Glutamatergic neuron (in vitro differentiated cells): ENCODE measurements around the gene WIPF1. TPM values are rescaled to one million over a fixed set of nuclear protein-coding genes. Genes with fewer than 3 reads are reported as not detected.

Source experiments
- DNase-seq: peaks from one replicate; pipeline ENCODE4 v3.0.0; 2022
- H3K27ac Mint-ChIP-seq: one replicate; pipeline ENCODE4 v1.8.0; 2020; ENCODE audit warnings: mild to moderate bottlenecking, mixed read lengths, inconsistent platforms; ENCODE audit not compliant: unreplicated experiment
- H3K27me3 Mint-ChIP-seq: one replicate; pipeline ENCODE4 v1.8.0; 2020; ENCODE audit warnings: mild to moderate bottlenecking, moderate library complexity, mixed read lengths, inconsistent platforms; ENCODE audit not compliant: unreplicated experiment
- H3K36me3 Mint-ChIP-seq: one replicate; pipeline ENCODE4 v1.8.0; 2020; ENCODE audit warnings: mild to moderate bottlenecking, mixed read lengths, inconsistent platforms; ENCODE audit not compliant: unreplicated experiment
- H3K4me1 Mint-ChIP-seq: one replicate; pipeline ENCODE4 v1.8.0; 2020; ENCODE audit warnings: mild to moderate bottlenecking, low read depth, mixed read lengths, inconsistent platforms; ENCODE audit not compliant: unreplicated experiment
- H3K4me3 Mint-ChIP-seq: one replicate; pipeline ENCODE4 v1.8.0; 2020; ENCODE audit warnings: mild to moderate bottlenecking, mixed read lengths, inconsistent platforms; ENCODE audit not compliant: unreplicated experiment
- H3K9me3 Mint-ChIP-seq: one replicate; pipeline ENCODE4 v1.8.0; 2020; ENCODE audit warnings: mild to moderate bottlenecking, moderate library complexity, mixed read lengths, inconsistent platforms; ENCODE audit not compliant: unreplicated experiment
- total RNA-seq: library from RNA; stranded (reverse); fragmentation: NEBNext Ultra II Directional; extraction: Animal tissue kit (Norgen Biotek cat#: 25700); gene quantifications from one replicate; pipeline ENCODE4 v1.2.1, GENCODE V29; 2021; ENCODE audit not compliant: unreplicated experiment
- TF ChIP-seq, protein P1 (sequence below): fragments of 200-600 bp; sonication (generic); IDR thresholded peaks from one replicate; pipeline ENCODE4 v1.5.0; 2021; ENCODE audit not compliant: partially characterized antibody, unreplicated experiment

Gene WIPF1
- total RNA-seq, 1 donor from 2014 or later, result 15.5 TPM

DNA sequence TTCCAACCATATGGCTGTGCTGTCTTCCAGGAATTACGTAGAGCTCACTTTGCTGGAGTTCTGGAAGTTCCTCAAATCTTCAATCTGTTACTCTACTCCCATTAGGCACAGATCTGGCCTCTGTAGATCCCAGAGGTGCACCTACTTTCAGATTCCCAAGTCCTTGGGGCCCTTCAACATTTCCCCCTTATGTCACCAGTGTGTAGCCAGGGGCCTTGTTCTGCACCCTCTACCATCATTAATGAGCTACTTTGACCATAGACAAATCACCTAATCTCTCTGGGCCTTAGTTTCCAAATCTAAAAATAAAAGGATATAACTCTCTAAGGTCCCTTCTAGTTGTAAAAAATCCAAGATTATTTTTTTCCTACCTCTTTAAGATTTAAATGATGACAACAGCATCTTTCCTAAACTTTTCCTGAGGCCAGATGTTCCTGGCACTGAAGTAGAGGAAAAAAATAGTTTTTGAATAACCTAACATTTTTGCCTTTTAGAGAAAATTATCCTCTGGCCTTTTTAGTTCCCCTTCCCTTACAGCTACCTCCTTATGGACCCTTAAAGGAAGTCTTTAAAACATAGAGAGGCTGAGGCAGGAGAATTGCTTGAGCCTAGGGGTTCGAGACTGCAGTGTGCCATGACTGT, 31.0 kb upstream of the WIPF1 start:
- no peak overlapping the region for H3K4me3 Mint-ChIP-seq
- H3K4me1 Mint-ChIP-seq, result peaks cover 2% of the 10 kb centered on the region
- H3K27ac Mint-ChIP-seq, result no peak overlapping the region
- no peak for DNase-seq
- H3K9me3 Mint-ChIP-seq, result peaks cover 2% of the 10 kb centered on the region
- H3K36me3 Mint-ChIP-seq, result no peaks in the 10 kb centered on the region
- TF ChIP-seq, protein P1, sequence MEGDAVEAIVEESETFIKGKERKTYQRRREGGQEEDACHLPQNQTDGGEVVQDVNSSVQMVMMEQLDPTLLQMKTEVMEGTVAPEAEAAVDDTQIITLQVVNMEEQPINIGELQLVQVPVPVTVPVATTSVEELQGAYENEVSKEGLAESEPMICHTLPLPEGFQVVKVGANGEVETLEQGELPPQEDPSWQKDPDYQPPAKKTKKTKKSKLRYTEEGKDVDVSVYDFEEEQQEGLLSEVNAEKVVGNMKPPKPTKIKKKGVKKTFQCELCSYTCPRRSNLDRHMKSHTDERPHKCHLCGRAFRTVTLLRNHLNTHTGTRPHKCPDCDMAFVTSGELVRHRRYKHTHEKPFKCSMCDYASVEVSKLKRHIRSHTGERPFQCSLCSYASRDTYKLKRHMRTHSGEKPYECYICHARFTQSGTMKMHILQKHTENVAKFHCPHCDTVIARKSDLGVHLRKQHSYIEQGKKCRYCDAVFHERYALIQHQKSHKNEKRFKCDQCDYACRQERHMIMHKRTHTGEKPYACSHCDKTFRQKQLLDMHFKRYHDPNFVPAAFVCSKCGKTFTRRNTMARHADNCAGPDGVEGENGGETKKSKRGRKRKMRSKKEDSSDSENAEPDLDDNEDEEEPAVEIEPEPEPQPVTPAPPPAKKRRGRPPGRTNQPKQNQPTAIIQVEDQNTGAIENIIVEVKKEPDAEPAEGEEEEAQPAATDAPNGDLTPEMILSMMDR, result no peak
- H3K27me3 Mint-ChIP-seq, result no peaks in the 10 kb centered on the region

DNA sequence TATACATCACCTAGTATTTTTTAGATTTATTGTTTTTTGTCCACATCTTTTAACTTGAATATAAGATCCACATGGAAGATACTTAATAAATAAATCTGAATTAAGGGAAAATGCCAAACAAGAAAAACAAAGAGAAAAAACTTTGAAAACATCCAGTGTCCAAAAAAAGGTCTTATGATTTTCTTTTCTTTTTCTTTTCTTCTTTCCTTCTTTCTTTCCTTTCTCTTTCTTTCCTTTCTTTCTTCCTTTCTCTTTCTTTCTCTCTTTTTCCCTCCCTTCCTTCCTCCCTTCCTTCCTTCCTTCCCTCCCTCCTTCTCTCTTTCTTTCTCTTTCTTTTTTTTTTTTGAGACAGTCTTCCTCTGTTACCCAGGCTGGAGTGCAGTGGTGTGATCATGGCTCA, 29.6 kb upstream of the WIPF1 start:
- TF ChIP-seq, protein P1, result no peak
- peaks cover 2% of the 10 kb centered on the region for H3K4me1 Mint-ChIP-seq
- DNase-seq, result no peak
- H3K36me3 Mint-ChIP-seq, result no peaks in the 10 kb centered on the region
- H3K27me3 Mint-ChIP-seq, result peaks cover 2% of the 10 kb centered on the region
- H3K9me3 Mint-ChIP-seq, result peaks cover 2% of the 10 kb centered on the region
- no peak overlapping the region for H3K27ac Mint-ChIP-seq
- H3K4me3 Mint-ChIP-seq, result no peak overlapping the region

DNA sequence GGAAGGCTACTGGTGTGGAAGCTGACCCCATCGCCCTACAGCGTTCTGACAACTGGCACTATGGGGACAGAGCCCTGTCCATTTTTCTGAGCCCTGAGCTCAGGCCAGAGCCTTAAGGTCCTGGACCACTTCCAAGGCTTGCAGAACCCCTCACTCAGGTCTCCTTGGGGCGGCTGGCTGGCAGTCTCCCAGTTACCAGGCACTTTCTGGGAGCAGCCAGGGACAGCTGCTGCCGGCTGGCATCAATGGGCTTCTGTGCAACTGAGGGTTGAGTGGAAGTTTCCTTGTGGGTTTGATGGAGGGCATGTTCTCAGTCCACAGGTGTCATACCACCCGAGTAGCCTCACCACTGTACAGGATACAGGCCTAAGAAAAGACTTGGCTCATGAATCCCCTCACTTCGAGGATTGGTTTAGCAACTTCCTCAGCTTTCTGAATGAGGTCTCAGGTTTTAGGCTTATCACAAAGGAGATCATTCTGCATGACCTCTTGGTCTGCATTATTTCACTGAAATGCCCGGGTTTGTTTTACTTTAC, 27.4 kb upstream of the WIPF1 start:
- Mint-ChIP-seq H3K9me3 (peaks cover 2% of the 10 kb centered on the region), H3K4me1 (no peaks in the 10 kb centered on the region), H3K27me3 (peaks cover 2% of the 10 kb centered on the region), H3K4me3 (no peak overlapping the region), H3K27ac (no peak overlapping the region), H3K36me3 (peaks cover 3% of the 10 kb centered on the region)
- DNase-seq, result no peak
- TF ChIP-seq, protein P1, result no peak

DNA sequence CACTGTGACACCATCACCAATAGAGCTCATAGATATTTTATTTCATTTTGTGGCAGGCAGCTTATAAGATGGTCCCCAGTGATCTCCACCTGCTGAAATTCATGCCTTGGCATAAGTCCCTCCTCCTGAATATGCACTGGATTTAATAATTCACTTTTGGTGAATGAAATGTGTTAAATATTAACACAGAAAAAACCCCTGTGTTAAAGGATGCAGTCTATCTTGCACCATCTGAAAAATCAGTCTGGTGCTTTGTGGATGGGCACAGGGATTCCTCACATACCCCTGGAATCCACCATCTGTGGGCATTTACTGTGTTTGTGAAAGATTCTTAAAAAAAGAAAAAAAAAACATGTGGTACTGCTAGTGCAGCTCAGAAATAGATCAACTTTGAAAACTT, 26.1 kb upstream of the WIPF1 start:
- peaks cover 3% of the 10 kb centered on the region for H3K36me3 Mint-ChIP-seq
- H3K4me1 Mint-ChIP-seq, result no peaks in the 10 kb centered on the region
- peaks cover 2% of the 10 kb centered on the region for H3K9me3 Mint-ChIP-seq
- no peak for DNase-seq
- H3K27ac Mint-ChIP-seq, result no peak overlapping the region
- no peak overlapping the region for H3K4me3 Mint-ChIP-seq
- TF ChIP-seq, protein P1, result no peak
- H3K27me3 Mint-ChIP-seq, result peaks cover 2% of the 10 kb centered on the region

DNA sequence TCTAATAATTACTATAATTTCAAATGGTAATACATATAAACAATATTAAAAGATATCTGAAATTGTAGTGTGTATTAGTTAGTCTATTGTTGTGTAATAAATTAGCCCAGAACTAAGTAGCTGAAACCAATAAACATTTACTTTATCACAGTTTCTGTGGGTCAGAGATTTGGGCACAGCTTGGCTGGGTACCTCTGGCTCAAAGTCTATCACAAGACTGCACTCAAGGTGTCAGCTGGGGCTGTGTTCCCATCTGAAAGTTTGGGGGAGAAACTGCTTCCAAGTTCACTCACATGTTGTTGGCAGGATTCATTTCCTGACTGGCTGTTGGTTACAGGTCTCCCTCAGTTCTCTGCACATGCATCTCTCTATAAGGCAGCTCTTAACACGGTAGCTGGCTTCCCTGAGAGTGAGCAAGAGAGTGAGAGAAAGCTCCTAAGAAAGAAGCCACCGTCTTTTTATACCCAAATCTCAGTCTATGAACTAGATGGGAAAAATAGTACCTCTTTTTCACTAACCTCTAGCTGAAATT, 25.6 kb upstream of the WIPF1 start:
- H3K27ac Mint-ChIP-seq, result no peak overlapping the region
- TF ChIP-seq, protein P1, result no peak
- peaks cover 3% of the 10 kb centered on the region for H3K36me3 Mint-ChIP-seq
- DNase-seq, result no peak
- no peak overlapping the region for H3K4me3 Mint-ChIP-seq
- no peaks in the 10 kb centered on the region for H3K4me1 Mint-ChIP-seq
- H3K9me3 Mint-ChIP-seq, result peaks cover 2% of the 10 kb centered on the region
- H3K27me3 Mint-ChIP-seq, result peaks cover 2% of the 10 kb centered on the region
